Uterus (tissue), 2 donors: Measurements from ENCODE around the gene GMPR.

Source experiments
- POLR2A ChIP-seq, 2 donors: fragments of 450-650 bp; IDR thresholded peaks; one replicate each; pipeline ENCODE4 v1.6.1; 2016; ENCODE audit warnings: antibody characterized with exemption in 2 of 2, mild to moderate bottlenecking in 1 of 2, moderate library complexity in 1 of 2
- TF ChIP-seq, protein P1 (sequence below), 4 experiments: fragments of 200-600 bp in 2 of 4; fragments of 450-650 bp in 2 of 4; sonication (generic) in 2 of 4; IDR thresholded peaks; one replicate each; pipeline ENCODE4 v1.5.1; 2016 to 2019; ENCODE audit warnings: antibody characterized with exemption in 4 of 4, mild to moderate bottlenecking in 2 of 4, moderate library complexity in 1 of 4

GRCh38 chr6:16295060-16295459 is 56.7 kb downstream of the GMPR start:
- TF ChIP-seq, protein P1, sequence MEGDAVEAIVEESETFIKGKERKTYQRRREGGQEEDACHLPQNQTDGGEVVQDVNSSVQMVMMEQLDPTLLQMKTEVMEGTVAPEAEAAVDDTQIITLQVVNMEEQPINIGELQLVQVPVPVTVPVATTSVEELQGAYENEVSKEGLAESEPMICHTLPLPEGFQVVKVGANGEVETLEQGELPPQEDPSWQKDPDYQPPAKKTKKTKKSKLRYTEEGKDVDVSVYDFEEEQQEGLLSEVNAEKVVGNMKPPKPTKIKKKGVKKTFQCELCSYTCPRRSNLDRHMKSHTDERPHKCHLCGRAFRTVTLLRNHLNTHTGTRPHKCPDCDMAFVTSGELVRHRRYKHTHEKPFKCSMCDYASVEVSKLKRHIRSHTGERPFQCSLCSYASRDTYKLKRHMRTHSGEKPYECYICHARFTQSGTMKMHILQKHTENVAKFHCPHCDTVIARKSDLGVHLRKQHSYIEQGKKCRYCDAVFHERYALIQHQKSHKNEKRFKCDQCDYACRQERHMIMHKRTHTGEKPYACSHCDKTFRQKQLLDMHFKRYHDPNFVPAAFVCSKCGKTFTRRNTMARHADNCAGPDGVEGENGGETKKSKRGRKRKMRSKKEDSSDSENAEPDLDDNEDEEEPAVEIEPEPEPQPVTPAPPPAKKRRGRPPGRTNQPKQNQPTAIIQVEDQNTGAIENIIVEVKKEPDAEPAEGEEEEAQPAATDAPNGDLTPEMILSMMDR (IDR thresholded peaks at IDR 0.05), result no peak
- TF ChIP-seq POLR2A (IDR thresholded peaks at IDR 0.05), result no peak
